Measurements from ENCODE around the gene CT45A5. TPM values are rescaled to one million over a fixed set of nuclear protein-coding genes. Genes with fewer than 3 reads are reported as not detected.
"Not testable (repeated sequence)": the region's sequence is repeated elsewhere in the genome, so short reads cannot be mapped to it uniquely, and the experiment has no call there.

Gene CT45A5
- total RNA-seq: not detected

DNA sequence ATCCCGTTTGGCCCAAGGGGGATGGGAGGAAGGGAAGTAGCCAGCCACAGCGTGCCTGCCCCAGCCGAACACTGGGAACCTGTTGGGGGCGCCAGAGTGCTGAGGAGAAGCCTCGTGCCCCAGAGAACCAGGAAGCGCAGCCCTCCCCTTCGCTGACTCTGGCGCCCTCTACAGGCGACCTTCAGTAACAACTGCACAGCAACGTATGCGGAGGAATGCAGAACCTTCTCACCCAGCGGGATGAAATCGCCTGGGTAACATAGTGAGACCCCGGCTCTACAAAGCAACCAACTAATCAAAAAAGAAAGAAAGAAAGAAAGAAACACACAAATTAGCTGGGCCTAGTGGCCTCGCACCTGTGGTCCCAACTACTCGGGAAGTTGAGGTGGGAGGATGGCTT is at the start of gene CT45A5:
TSS of gene CT45A5 (minus strand) at position 101 of the 400 bp plus-strand sequence. CDS start 3,774 bp downstream, outside the sequence.
- H3K4me3 ChIP-seq; H3K27me3 ChIP-seq; intact Hi-C loops (cut with DNase I); H3K4me1 ChIP-seq; H3K36me3 ChIP-seq; H3K9me3 ChIP-seq; DNase-seq (ENCODE audit: extremely low spot score in 2 of 2); H3K27ac ChIP-seq: not testable (repeated sequence)

DNA sequence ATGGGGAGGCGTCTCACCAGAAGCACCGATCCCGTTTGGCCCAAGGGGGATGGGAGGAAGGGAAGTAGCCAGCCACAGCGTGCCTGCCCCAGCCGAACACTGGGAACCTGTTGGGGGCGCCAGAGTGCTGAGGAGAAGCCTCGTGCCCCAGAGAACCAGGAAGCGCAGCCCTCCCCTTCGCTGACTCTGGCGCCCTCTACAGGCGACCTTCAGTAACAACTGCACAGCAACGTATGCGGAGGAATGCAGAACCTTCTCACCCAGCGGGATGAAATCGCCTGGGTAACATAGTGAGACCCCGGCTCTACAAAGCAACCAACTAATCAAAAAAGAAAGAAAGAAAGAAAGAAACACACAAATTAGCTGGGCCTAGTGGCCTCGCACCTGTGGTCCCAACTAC is 34.6 kb upstream of the CT45A5 start, which contains the start of gene CT45A2:
TSS of gene CT45A2 (minus strand) at position 101 of the 400 bp plus-strand sequence. CDS start 3,747 bp downstream, outside the sequence.
- H3K4me3 ChIP-seq; intact Hi-C loops (cut with DNase I); DNase-seq (ENCODE audit: extremely low spot score in 2 of 2); H3K9me3 ChIP-seq; H3K4me1 ChIP-seq; H3K27me3 ChIP-seq; H3K36me3 ChIP-seq; H3K27ac ChIP-seq: not testable (repeated sequence)

GRCh38 chrX:135802687-135803086 is 17.4 kb upstream of the CT45A5 start, which contains the start of gene CT45A6:
Gene CT45A6 (minus strand): TSS chrX:135802787. CDS start chrX:135798993, 3,794 bp downstream.
- H3K36me3 ChIP-seq; H3K27me3 ChIP-seq; H3K4me3 ChIP-seq; H3K4me1 ChIP-seq; intact Hi-C loops (cut with DNase I); H3K9me3 ChIP-seq; H3K27ac ChIP-seq; DNase-seq (ENCODE audit: extremely low spot score in 2 of 2): not testable (repeated sequence)

- H3K4me3 ChIP-seq; DNase-seq (ENCODE audit: extremely low spot score in 2 of 2); H3K27ac ChIP-seq; H3K4me1 ChIP-seq; H3K9me3 ChIP-seq; H3K36me3 ChIP-seq; H3K27me3 ChIP-seq; intact Hi-C loops (cut with DNase I): not testable (repeated sequence)
Observed at GRCh38 chrX:135768091-135768490, 17.2 kb downstream of the CT45A5 start, which contains the start of gene CT45A3. Gene CT45A3 (minus strand): TSS chrX:135768191. CDS start chrX:135764444, 3,747 bp downstream.

- H3K27me3 ChIP-seq; H3K4me1 ChIP-seq; DNase-seq (ENCODE audit: extremely low spot score in 2 of 2): not testable (repeated sequence)
Observed at GRCh38 chrX:135744739-135745138, 40.6 kb downstream of the CT45A5 start.

DNA sequence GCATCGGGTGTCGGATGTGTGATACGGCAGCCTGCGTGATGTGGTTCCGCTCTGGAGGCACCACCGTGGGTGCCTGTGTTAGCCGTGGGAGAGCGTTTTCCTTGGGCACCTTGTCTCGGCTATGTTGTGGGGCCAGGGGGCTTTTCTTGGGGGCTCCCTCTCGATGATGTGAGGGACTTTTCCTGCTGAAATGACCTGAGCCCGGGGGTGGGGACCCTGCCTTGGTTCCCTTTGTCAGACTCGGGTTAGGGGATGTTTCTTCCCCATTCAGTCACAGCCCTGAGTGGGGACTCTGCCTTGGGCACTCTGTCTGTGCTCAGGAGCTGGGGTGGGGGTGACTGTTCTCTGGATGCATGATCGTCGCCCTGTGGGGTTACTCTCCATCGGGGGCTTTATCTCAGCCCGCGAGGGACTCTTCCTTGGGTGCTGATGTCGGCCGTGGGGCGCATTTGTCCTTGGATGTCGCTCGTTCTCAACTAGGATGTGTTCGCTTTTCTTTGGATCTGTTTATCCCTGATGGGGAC is 44.0 kb downstream of the CT45A5 start:
- Histone ChIP-seq H3K4me3 (no peak overlapping the region), H3K36me3 (no peaks in the 10 kb centered on the region), H3K4me1 (no peaks in the 10 kb centered on the region), H3K27ac (no peak overlapping the region), H3K27me3 (no peaks in the 10 kb centered on the region), H3K9me3 (no peaks in the 10 kb centered on the region)
- DNase-seq (ENCODE audit: extremely low spot score in 2 of 2): no peak
- intact Hi-C loops (cut with DNase I): no loop called here
- TF ChIP-seq POLR2AphosphoS5 (IDR thresholded peaks at IDR 0.05; ENCODE audit: insufficient read depth in 1 of 2, low read depth in 1 of 2) (no peak), POLR2A (IDR thresholded peaks at IDR 0.05) (no peak)
- TF ChIP-seq, protein P1, sequence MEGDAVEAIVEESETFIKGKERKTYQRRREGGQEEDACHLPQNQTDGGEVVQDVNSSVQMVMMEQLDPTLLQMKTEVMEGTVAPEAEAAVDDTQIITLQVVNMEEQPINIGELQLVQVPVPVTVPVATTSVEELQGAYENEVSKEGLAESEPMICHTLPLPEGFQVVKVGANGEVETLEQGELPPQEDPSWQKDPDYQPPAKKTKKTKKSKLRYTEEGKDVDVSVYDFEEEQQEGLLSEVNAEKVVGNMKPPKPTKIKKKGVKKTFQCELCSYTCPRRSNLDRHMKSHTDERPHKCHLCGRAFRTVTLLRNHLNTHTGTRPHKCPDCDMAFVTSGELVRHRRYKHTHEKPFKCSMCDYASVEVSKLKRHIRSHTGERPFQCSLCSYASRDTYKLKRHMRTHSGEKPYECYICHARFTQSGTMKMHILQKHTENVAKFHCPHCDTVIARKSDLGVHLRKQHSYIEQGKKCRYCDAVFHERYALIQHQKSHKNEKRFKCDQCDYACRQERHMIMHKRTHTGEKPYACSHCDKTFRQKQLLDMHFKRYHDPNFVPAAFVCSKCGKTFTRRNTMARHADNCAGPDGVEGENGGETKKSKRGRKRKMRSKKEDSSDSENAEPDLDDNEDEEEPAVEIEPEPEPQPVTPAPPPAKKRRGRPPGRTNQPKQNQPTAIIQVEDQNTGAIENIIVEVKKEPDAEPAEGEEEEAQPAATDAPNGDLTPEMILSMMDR (IDR thresholded peaks at IDR 0.05): no peak

More at GRCh38 chrX:135744739-135745138, 40.6 kb downstream of the CT45A5 start:
- H3K9me3 ChIP-seq; H3K27ac ChIP-seq; intact Hi-C loops (cut with DNase I); H3K4me3 ChIP-seq; H3K36me3 ChIP-seq: not testable (repeated sequence)

GRCh38 chrX:135740681-135741149 is 44.6 kb downstream of the CT45A5 start:
- Histone ChIP-seq H3K9me3 (no peaks in the 10 kb centered on the region), H3K36me3 (no peaks in the 10 kb centered on the region), H3K27ac (no peak overlapping the region), H3K27me3 (no peaks in the 10 kb centered on the region), H3K4me3 (no peak overlapping the region), H3K4me1 (no peaks in the 10 kb centered on the region)
- no peak for DNase-seq (ENCODE audit: extremely low spot score in 2 of 2)
- intact Hi-C loops (cut with DNase I): no loop called here
- TF ChIP-seq POLR2A (IDR thresholded peaks at IDR 0.05) (no peak), POLR2AphosphoS5 (IDR thresholded peaks at IDR 0.05; ENCODE audit: insufficient read depth in 1 of 2, low read depth in 1 of 2) (no peak)
- TF ChIP-seq, protein P1 (IDR thresholded peaks at IDR 0.05): no peak
